NCI-H2227 treated with DMSO at 0.1 percent for 48 hours (cell line): ENCODE data around the gene TEX47.

ENCODE experiments used
- DNase-seq: peaks from one replicate; lab custom pipeline; 2025; lab: John Stamatoyannopoulos, UW

The TEX47 gene

DNA sequence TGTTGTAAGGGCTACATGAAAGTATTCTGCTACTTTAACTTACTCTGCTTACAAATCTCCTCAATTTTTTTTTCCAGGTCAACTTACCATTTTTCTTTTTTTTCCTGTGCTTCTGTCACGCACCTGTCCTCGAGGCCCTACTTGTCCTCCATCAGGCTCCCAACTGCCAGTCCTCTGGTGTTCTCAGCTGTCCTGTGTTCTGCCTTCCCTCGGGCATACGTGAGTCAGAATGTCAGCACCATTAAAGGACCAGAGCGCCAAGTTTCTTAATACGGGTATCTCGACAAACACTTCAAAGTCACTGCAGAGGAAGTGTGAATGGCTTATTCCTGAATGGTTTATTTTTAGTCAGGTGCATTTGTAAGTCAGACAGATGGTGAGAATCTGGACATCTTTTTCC is at the start of gene TEX47:
Gene TEX47 (minus strand): TSS at position 185 of the 400 bp plus-strand sequence. CDS start 795 bp downstream, outside the sequence.
- DNase-seq: no peak

DNA sequence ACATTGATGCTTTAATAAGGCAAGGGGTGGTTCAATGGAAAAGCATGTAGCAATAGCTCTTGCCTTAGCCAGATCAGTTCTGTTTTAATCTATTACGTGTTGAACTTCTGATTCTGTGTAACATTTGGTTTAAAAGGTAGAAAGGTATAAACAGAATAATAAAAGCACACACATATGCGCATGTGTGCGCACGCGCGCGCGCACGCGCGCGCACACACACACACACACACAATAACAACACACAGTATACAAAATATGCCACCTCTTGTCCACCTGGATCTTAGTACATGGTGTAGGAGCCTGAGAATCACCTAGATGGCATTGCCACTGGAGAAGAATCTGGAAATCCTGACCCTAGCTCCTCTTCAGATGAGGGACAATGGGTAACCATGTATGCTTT is 49.6 kb upstream of the TEX47 start:
- DNase-seq: no peak

DNA sequence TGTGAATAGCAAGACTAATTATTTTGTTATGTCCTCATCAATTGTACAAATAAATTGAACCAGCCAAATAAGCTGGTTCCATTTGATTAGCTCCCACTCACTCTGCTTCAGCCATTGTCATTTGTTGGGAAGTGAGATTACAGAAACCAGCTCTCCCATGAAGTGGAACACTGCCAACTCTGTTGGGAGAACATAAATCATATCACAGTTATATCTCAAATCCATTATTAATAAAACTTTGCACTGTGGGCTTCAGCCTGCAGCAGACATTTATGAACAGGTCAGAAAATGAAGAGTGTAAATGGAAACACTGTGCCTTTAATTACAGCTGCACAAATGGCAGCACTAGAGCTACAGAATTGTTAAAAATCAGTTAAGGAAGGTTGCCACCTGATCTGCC is 46.7 kb upstream of the TEX47 start:
- DNase-seq: no peak

DNA sequence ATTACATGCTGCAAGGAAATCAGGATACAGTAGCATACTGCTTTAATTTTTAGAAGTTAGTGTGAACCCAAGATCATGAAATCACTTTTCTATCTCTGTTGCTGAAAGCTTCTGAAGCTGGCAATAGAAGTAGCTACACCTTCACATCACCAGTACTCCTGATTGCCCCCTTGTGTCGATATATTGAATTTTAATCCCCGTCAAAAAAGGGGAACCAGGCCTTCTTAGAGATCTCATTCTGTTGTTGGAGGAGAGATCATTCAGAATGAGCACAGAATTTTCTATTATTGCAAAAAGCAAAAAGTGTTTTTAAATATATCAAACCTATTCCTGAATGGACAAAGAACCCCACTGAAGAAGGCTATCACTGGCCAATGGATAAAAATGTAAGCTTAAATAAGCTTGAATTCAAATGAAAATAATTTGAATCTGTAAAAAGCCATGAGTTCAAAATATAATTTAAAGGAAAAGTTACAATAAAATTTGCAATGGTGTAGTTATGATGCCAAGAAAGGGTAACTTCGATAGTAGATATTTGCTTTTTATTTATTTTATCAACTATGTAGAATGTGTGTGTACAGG is 39.7 kb upstream of the TEX47 start:
- no peak for DNase-seq

DNA sequence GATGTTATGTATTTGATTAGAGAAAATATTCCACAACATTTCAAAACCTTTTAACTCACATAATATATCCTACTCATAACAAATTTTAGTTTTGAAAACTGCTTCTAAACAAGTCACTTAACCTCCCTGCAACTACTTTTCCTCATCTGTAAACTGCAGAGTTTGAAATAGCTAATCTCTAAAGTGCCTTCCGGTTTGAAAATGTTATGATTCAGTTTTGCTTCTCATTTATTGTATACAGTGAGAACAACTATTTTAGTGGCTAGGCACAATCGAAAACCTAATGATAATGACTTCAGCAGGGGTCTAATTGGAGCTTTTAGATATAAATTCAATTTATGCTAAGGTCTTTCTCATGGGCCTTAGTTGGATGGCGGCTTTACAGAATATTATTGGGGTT is 30.7 kb upstream of the TEX47 start:
- no peak for DNase-seq

DNA sequence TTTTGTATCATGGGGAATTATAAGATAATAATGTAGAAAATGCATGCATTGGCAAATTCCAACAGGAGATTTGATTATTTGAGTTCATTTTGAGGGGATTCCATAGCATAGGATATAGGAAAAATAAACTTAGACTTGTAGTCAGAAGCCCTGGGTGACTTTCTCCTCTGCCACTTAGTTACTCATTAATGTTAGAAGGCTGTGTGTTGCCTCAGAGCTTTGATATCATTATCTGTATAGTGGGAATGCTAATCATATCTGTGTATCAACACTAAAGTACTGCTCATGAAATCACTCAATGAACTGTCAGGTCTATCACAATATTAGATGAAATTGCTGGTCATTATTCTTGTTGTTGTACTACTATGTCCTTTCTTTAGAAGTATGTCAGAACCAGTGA is 23.0 kb upstream of the TEX47 start:
- DNase-seq: no peak

DNA sequence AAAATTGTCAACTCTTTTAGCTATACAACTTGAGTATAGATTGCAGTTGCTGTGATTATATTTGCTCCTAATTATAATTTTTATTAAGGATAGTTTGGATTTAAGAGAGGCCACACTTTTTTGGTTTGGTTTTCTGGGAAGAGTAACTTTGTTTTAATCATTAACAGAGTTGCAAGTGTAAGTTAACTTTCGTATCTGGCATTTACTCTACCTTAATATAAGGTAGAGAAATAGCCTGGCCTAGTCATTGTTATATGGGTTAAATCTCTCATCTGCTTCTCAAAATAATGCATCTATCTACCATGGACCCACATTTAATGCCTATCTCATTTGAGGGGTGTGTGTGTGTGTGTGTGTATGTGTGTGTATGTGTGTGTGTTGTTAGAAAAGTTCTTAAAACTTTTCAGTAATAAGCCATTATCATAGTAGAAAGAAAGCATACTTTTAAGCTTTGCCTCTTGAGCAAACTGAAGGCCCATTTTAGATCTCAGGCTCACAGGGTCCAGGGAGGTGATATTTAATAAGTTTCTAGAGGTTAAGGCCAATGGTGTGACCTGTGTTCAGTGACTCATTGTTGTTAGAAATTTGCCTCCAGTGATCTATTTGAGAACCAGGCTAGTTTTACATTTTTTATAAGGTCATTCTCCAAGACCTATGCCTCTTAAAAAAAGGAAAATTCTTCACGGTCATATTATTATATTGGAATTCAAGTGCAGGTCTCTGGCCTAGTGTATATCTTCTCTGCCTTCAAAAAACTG is 10.9 kb upstream of the TEX47 start:
- DNase-seq: no peak

DNA sequence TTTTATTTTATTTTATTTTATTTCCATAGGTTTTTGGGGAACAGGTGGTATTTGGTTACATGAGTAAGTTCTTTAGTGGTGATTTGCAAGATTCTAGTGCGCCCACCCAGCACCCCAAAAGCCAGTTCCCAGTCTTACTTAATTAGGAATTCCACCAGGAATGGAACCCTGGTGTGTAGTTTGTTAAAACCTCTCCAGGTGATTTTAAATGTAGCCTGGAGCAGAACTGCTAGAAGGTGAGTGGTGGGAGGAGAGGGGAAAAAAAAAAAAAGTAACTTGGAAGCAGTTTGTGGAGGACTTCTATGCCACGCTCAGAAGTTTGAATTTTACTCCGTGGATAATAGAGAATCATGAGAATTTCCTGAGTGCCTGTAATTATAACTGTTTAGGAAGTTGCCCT is 5.5 kb upstream of the TEX47 start:
- DNase-seq: no peak

DNA sequence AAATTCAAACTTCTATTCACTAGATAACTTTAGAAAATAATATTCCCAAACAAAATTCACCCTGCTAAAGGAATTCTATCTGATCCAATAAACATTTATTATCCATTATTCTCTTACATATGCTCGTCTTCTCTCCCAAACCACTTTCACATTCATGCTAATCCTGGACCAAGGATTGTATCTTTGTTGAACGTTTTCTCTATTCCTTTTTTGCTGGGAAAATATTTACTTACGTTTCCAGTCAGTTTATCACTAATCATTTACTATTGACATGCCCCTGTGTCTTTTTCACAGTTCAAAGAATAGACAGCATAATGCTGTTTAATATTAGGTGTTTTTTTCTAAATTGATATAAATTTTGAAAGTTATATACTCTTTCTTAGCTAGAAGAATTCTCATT is 3.2 kb downstream of the TEX47 start:
- DNase-seq: no peak

DNA sequence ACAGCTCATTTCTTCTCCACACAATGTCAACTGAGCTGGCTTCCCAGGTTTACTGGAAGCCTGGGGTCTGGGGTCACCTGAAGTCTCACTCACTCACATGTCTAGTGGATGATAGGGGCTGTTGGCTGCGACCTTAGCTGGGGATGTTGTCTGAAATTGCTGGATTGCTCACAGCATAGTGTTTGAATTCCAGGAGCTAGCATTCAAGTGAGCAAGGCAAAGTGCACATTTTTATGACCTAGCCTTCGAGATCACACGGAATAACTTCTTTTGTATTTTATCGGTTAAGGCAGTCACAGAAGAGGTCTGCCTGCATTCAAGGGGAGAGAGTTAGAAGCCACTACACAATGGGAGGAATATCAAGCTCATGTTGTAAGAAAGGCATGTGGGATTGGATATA is 3.6 kb downstream of the TEX47 start:
- no peak for DNase-seq

DNA sequence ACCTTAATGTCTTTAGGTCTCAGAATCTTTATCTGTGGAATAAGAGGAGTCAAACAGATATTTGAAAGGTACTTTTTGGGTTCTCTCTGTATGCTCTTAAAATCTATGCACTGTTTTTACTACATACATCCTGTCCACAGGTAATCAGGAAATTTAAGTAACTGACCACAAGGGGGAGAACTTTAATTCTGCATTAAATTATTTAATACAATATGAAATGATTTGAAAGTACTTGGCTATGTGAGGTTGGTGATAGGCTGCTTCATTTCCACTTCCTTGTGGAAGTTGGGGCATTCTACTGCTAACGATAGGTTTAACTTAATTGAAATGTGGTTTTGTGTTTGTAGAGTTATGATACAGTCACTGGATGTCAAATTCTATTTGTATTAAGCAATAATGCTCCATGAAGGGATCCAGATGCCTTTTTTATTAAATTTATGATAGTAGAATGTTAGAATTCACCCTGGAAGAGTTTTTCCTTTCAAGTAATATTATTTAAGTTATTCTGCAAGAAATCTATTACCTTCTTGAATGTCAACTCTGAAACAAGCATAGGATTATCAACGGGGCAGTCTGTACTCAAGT is 6.0 kb downstream of the TEX47 start:
- no peak for DNase-seq

DNA sequence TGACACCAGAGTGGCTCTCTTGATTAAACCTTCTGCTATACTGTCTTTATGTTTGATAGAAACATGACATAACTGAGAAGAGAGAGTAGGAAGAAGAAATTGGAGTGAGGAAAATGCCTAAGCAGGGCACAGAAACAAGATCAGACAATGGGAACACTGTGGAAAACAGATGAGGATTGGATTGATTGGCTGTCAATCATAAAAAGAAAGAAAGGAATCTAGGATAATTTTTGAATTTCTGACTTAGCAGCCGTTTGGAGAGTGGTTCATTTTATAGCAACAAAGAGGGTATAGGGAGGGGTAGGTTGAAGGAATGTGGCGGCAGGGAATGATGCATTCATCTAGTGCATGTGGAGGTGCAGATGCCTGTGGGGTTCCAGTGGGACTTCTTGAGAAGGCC is 7.8 kb downstream of the TEX47 start:
- no peak for DNase-seq

DNA sequence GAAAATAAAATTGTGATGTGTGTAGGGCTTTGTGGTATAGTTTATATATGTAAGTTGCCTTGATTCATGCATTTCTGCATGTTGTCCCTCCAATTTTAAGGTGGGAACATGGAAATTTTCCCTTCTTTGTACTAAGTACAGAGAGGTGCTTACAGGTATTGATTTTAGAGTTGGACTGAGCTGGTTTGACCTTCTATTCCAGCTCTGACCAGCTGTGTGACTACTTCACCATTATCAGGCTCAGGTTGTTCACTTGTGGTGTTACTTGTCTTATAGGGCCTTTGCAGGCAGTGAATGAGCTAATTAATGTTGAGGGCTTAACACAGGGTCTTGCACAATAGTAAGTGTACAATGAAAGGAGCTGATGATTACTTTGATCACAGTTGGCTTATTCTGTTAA is 19.7 kb downstream of the TEX47 start:
- no peak for DNase-seq

DNA sequence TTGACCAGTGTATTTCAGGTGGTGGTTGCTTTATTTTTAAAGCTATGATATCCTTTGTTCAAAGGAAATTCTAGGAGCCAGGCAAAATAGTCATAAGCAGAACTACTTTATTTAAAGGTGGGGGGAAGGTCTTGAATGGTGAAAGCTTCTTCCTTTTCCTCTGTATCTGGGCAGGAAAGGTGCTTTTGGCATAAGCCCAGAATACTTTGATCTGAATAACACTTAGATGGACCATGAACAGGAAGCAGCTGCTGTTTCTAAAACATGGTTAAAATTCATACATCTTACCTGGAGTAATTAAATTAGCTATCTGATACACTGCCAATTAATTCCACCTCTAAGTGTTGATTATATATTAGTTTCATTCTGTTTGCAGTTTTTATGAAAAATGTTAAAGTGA is 22.8 kb downstream of the TEX47 start:
- no peak for DNase-seq

DNA sequence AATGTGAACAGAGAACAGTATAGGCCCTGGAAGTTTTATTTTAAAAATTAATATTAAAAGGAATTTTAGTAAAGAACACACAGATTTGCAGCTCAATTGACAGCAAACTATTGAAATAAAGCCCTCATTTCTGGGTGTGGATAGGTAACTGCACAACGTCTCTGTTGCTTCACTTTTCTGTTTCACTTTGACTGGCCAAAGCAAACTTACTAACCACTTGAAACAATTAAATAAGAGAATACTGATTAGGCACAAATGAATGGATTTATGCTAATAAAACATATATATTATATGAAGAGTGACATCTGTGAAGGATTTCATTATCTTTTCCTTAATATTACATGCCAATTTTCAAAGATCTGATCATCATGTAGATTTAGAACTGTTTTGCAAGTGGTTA is 24.1 kb downstream of the TEX47 start:
- no peak for DNase-seq

DNA sequence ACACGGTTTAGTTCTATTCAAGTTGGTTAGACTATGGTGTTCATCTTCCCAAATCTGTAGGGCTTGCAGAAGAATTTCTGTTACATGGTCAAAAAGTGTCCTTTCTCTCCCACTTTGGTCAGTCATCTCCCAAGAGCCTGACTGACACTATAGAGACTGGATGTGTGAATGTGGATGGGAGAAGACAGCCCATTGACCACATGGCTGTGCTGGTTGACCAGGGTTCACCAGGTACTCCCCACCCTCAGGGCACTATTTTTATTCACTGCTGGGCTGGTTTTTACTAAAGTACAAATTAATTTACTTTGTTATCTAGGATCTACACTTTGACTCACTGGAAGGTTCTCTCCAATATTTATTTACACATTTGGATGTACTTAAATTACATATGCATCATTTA is 33.8 kb downstream of the TEX47 start:
- DNase-seq: no peak

DNA sequence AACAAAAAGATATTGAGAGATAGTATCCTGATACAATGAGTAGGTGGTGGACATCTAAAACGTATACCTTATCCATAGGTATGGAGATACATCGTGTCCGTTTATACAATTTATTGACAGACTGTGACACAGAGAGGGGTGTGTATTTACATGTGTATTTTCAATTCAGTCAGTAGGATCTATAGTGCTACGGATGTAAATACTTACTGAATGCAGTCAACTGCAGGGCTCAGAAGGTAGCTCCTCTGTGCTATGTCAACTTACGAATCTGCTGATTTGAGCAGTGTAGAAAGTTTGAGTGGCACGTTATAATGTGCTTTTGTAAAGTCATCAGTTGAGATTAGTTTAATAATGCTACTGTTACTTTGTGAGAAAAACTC is 35.4 kb downstream of the TEX47 start:
- no peak for DNase-seq

DNA sequence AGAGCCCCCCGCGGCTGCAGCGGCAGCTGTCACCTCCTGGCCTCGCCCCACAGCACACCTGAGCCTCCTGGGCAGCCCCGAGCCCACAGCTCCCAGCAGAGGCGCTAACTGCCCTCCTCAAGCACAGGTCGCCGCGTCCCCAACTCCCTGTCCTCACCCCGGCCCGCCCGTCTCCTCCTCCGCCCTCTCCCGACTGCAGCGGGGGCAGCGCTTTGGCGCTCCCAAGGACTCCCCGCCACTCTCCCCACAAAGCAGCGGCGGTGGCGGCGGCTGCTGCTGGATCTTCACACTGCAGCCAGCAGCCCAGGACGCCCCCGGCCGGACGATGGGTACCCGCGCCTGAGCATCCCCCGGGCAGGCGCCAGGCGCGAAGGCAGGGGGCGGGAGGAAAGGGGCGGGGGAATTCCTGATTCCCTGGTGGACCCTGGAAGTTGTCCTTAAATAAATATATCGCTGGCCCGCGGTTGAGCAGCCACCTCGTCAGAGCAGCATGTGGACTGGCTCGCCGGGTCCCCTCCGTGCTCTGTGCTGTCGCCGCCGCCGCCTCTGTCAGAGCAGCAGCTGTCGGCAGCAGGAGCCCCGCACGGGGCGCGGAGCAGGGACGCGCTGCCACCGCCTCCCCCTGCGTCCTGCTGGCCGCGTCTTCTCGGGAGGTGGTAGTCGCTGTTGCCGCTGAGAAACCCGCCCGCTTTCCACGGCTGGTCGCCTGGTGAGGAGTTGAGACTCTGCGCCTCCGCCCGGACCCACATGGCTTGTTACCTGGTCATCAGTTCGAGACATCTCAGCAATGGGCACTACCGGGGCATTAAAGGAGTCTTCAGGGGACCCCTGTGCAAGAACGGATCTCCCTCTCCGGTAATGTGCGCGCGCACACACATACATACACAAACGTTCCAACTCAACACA is 36.1 kb downstream of the TEX47 start, which contains the start of gene ZNF804B:
Gene ZNF804B (plus strand): TSS at position 471 of the 906 bp plus-strand sequence. CDS start 277 bp downstream, at position 748.
- no peak for DNase-seq

DNA sequence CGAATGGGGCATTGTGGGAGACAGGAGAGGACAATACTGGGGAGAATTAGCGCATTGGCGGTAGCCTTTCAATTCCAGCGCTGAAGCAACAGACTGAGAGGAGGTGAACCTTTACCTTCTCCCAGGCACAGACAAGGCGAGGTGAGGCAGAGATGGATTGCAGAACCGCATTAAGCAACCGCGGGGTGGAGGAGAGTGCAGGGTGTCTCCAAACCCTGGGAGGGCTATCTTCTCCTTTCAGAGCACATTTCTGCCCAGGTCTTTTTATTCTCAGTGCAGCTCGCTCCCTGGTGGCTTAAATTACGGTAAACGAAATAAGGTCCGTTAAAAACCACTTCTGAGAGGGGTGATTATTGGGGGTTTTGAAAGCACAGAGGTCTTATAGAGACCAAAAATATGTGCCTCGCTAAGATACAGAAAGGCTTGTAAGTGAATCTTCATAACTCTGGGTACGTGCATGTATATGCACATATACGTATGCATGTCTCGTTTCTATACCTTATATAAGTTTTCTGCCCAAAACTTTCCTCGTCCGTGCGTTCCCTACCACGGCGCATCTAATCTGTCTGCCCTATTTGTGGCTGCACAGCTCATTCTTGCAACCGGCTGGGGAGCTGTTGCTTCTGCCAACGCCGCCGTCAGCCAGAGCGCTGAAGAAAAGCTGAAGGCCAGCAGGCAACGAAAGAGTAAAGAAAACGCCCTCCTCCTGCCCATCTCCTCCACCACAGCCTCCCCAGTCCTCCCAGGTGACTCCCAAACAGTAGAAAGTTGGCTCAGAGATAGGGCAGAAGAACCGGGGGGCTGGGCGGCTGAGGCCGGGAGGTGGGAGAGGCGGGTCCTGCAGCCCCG is 36.9 kb downstream of the TEX47 start:
- no peak for DNase-seq

DNA sequence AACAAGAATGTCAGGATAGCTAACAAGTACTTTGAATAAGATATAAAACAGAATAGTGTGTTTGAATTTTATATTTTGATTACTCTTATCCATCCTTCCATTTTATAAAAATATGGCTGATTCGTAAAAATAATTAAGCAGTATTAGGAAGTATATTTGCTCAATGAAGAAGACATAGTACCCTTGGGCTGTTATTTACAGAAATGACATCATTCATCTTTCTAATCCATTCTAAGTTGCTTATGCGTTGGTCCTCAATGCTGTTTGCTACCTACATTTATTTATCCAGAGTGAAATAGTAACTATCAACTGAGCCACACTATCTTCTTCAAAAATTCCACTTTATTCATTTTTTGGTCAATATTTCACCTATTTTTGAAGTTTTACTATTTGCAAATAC is 38.2 kb downstream of the TEX47 start:
- no peak for DNase-seq

DNA sequence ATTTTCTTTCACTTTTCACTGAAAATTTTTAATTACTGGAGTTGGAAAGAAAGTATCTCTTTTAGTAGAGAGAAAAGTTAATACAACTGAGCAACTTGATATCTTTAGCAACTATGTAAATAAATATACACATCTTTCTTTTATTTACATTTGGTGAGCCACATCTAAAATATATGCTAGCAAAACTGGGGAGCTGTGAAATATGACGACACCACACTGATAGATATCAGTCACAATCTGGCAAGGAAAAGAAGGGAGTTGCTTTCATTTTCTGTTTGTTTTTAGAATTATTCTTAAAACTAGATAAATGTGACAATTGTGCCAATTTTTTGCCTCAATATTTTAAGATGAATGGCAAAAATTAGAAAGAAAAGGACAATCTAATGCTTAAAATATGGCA is 38.7 kb downstream of the TEX47 start:
- no peak for DNase-seq

DNA sequence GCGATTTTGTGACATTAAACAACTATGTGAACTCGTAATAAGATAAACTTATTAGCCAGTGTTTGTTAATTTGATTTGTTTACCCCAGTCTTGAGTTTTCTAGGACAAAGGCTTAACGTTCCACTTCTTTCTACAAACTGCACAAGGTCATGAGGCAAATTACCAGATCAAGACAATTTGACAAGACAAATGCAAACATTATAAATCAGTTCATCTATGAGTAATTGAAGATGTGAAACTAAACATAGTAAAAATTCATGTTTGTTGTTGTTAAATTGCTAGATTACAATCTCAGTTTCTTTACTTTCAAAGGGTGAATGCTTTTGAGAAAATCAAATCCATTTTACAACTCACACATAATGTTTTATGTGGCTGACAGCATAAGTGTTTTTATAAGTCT is 49.4 kb downstream of the TEX47 start:
- DNase-seq: no peak
